Activated naive CD4-positive, alpha-beta T cell treated with anti-CD3 and anti-CD28 coated beads, Interleukin-2, amount 50 U/mL, for 24 hours (primary cell): ENCODE data around the gene ZNF280D.

Source experiments
- H3K27ac Mint-ChIP-seq: one replicate; pipeline ENCODE4 v1.8.0; 2021; ENCODE audit warnings: mild to moderate bottlenecking, mixed read lengths
- H3K27me3 Mint-ChIP-seq: one replicate; pipeline ENCODE4 v1.8.0; 2021; ENCODE audit warnings: mixed read lengths
- H3K36me3 Mint-ChIP-seq: one replicate; pipeline ENCODE4 v1.8.0; 2021; ENCODE audit warnings: mixed read lengths
- H3K4me1 Mint-ChIP-seq: one replicate; pipeline ENCODE4 v1.8.0; 2021; ENCODE audit warnings: mixed read lengths
- H3K4me3 Mint-ChIP-seq: one replicate; pipeline ENCODE4 v1.8.0; 2021; ENCODE audit warnings: mild to moderate bottlenecking, mixed read lengths
- H3K9me3 Mint-ChIP-seq: one replicate; pipeline ENCODE4 v1.8.0; 2021; ENCODE audit warnings: mixed read lengths

ZNF280D gene

DNA sequence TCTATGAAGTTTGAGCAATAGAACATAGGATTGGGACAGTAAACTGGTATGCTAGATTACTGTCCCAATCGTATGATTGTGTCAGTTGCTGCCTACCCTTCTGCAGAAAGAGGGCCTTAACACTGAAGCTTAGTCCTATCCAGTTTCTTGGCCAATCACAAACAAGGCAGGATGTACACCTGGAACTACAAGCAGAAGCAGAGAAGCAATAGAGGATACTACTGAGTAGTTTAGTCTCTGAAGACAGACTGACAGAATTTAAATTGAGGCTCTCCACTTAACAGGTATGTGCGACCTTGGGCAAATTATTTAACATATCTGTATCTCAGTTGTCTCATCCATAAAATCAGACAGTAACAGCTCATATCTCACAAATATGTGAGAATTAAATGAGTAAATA, 85.0 kb downstream of the ZNF280D start:
- no peaks in the 10 kb centered on the region for H3K4me1 Mint-ChIP-seq
- H3K9me3 Mint-ChIP-seq, result no peaks in the 10 kb centered on the region
- H3K27me3 Mint-ChIP-seq, result no peaks in the 10 kb centered on the region
- H3K36me3 Mint-ChIP-seq, result peaks cover 22% of the 10 kb centered on the region
- H3K27ac Mint-ChIP-seq, result no peak overlapping the region
- H3K4me3 Mint-ChIP-seq, result no peak overlapping the region

DNA sequence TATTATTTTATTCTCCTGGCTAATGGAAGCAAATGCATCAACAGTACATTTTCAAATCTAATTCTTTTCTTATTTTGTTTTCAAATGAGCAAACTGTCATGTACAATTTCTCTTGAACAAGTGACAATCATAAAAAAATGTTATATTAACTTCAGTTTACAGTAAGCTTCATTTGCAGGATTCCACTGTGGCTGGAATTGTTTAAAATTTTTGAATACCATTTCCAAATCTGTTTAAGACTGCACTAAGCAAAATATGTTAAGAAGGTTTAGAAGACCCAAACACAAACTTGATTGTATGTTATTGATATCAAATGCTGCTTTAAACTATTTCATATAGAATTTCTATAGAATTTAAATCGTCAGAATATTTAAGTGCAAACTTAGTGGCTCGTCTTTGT, 92.8 kb downstream of the ZNF280D start:
- H3K4me3 Mint-ChIP-seq, result no peak overlapping the region

GRCh38 chr15:56640127-56640526, 93.2 kb downstream of the ZNF280D start:
- no peaks in the 10 kb centered on the region for H3K27me3 Mint-ChIP-seq
- no peaks in the 10 kb centered on the region for H3K9me3 Mint-ChIP-seq
- no peak overlapping the region for H3K27ac Mint-ChIP-seq
- H3K4me1 Mint-ChIP-seq, result no peaks in the 10 kb centered on the region
- H3K36me3 Mint-ChIP-seq, result peaks cover 3% of the 10 kb centered on the region
- H3K4me3 Mint-ChIP-seq, result no peak overlapping the region

More for the DNA sequence above, 92.8 kb downstream of the ZNF280D start:
- H3K27me3 Mint-ChIP-seq, result no peaks in the 10 kb centered on the region
- H3K36me3 Mint-ChIP-seq, result peaks cover 3% of the 10 kb centered on the region
- no peaks in the 10 kb centered on the region for H3K4me1 Mint-ChIP-seq
- H3K9me3 Mint-ChIP-seq, result no peaks in the 10 kb centered on the region
- H3K27ac Mint-ChIP-seq, result no peak overlapping the region

- Mint-ChIP-seq H3K9me3 (no peaks in the 10 kb centered on the region), H3K36me3 (peaks cover 3% of the 10 kb centered on the region), H3K4me3 (no peak overlapping the region), H3K27ac (no peak overlapping the region), H3K27me3 (no peaks in the 10 kb centered on the region), H3K4me1 (no peaks in the 10 kb centered on the region)
Observed at GRCh38 chr15:56639631-56640030, 93.7 kb downstream of the ZNF280D start.

GRCh38 chr15:56631765-56632164, 101.5 kb downstream of the ZNF280D start:
- no peaks in the 10 kb centered on the region for H3K4me1 Mint-ChIP-seq
- peaks cover 4% of the 10 kb centered on the region for H3K36me3 Mint-ChIP-seq
- no peak overlapping the region for H3K4me3 Mint-ChIP-seq
- no peaks in the 10 kb centered on the region for H3K9me3 Mint-ChIP-seq
- no peak overlapping the region for H3K27ac Mint-ChIP-seq
- H3K27me3 Mint-ChIP-seq, result no peaks in the 10 kb centered on the region

GRCh38 chr15:56628893-56629532, 104.3 kb downstream of the ZNF280D start:
- no peaks in the 10 kb centered on the region for H3K4me1 Mint-ChIP-seq
- no peak overlapping the region for H3K27ac Mint-ChIP-seq
- H3K9me3 Mint-ChIP-seq, result no peaks in the 10 kb centered on the region
- H3K27me3 Mint-ChIP-seq, result no peaks in the 10 kb centered on the region
- H3K36me3 Mint-ChIP-seq, result no peaks in the 10 kb centered on the region
- H3K4me3 Mint-ChIP-seq, result no peak overlapping the region

- Mint-ChIP-seq H3K4me3 (no peak overlapping the region), H3K27ac (no peak overlapping the region), H3K36me3 (peaks cover 7% of the 10 kb centered on the region), H3K9me3 (no peaks in the 10 kb centered on the region), H3K27me3 (peaks cover 1% of the 10 kb centered on the region), H3K4me1 (no peaks in the 10 kb centered on the region)
Observed at GRCh38 chr15:56619887-56620286, 113.4 kb downstream of the ZNF280D start.

GRCh38 chr15:56617628-56618027, 115.7 kb downstream of the ZNF280D start:
- H3K36me3 Mint-ChIP-seq, result peaks cover 9% of the 10 kb centered on the region
- H3K4me1 Mint-ChIP-seq, result peaks cover 7% of the 10 kb centered on the region
- H3K4me3 Mint-ChIP-seq, result no peak overlapping the region
- H3K27me3 Mint-ChIP-seq, result peaks cover 8% of the 10 kb centered on the region
- no peaks in the 10 kb centered on the region for H3K9me3 Mint-ChIP-seq
- no peak overlapping the region for H3K27ac Mint-ChIP-seq

GRCh38 chr15:56616551-56616950, 116.8 kb downstream of the ZNF280D start:
- Mint-ChIP-seq H3K27me3 (peaks cover 11% of the 10 kb centered on the region), H3K4me1 (peaks cover 7% of the 10 kb centered on the region), H3K36me3 (peaks cover 9% of the 10 kb centered on the region), H3K9me3 (no peaks in the 10 kb centered on the region), H3K4me3 (no peak overlapping the region), H3K27ac (no peak overlapping the region)

DNA sequence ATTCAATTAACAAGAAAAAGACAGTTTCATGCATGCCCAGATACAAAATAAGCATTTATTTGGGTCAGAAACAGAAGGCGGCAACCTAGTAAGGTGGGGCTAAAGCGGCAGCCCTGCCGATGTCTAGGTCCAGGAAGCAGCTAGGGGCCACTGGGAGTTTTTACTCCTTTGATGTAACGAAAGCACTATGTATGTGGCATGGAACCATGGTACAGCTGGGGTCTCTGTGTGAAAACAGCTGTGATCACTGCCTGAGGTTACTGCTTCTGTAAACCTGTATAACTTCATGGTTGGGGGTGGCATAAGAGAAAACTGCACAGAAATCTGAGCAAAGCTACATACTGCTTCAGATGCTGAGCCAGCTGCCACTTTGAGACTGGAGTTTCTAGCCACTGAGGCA, 119.5 kb downstream of the ZNF280D start:
- Mint-ChIP-seq H3K9me3 (no peaks in the 10 kb centered on the region), H3K27ac (no peak overlapping the region), H3K27me3 (peaks cover 13% of the 10 kb centered on the region), H3K4me1 (peaks cover 7% of the 10 kb centered on the region), H3K36me3 (peaks cover 6% of the 10 kb centered on the region), H3K4me3 (no peak overlapping the region)

DNA sequence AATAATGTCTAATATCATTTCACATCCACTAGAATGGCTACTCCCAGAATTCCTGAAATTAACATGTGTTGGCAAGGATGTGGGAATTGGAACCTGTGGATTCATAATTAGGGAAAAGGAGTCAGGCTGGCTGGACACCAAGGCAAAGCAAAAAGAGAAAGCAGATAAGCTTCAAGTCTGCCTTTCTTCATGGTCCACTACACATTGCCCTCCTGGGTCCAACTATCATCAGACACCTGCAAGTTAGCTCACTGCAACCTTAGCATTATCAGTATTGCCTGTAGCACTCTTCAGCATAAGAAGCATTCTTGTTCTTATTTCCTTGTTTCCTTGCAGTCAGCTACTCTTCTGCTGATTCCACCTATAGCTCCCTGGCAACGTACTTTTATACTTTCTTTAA, 124.3 kb downstream of the ZNF280D start:
- Mint-ChIP-seq H3K9me3 (no peaks in the 10 kb centered on the region), H3K27ac (no peak overlapping the region), H3K27me3 (peaks cover 22% of the 10 kb centered on the region), H3K36me3 (peaks cover under 1% of the 10 kb centered on the region), H3K4me3 (no peak overlapping the region), H3K4me1 (peaks cover 7% of the 10 kb centered on the region)

- Mint-ChIP-seq H3K27me3 (peaks cover 17% of the 10 kb centered on the region), H3K9me3 (no peaks in the 10 kb centered on the region), H3K4me1 (no peaks in the 10 kb centered on the region), H3K36me3 (no peaks in the 10 kb centered on the region), H3K27ac (no peak overlapping the region), H3K4me3 (no peak overlapping the region)
Observed at GRCh38 chr15:56608140-56608778, 125.0 kb downstream of the ZNF280D start.

- Mint-ChIP-seq H3K9me3 (peaks cover 10% of the 10 kb centered on the region), H3K4me1 (no peaks in the 10 kb centered on the region), H3K4me3 (no peak overlapping the region), H3K27me3 (peaks cover 8% of the 10 kb centered on the region), H3K36me3 (peaks cover 1% of the 10 kb centered on the region), H3K27ac (no peak overlapping the region)
Observed at GRCh38 chr15:56602253-56602652, 131.1 kb downstream of the ZNF280D start.

GRCh38 chr15:56600380-56600779, 132.9 kb downstream of the ZNF280D start:
- Mint-ChIP-seq H3K27me3 (peaks cover 3% of the 10 kb centered on the region), H3K4me3 (no peak overlapping the region)

DNA sequence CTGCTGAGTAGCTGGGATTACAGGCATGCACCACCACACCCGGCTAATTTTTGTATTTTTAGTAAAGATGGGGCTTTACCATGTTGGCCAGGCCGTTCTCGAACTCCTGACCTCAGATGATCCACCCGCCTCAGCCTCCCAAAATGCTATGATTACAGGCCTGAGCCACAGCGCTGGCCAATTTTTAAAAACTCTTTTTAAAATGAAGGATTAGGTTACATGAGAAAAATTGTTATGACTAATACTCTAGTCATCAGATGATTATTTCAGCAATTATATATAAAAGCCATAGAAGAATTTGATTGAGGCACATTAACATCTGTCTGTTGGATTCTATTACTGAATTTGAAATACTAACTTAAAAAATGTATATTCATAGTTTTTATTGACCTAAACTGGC, 134.3 kb downstream of the ZNF280D start:
- Mint-ChIP-seq H3K36me3 (peaks cover 1% of the 10 kb centered on the region), H3K9me3 (peaks cover 10% of the 10 kb centered on the region), H3K27ac (no peak overlapping the region), H3K27me3 (peaks cover 3% of the 10 kb centered on the region), H3K4me3 (no peak overlapping the region), H3K4me1 (no peaks in the 10 kb centered on the region)

More at GRCh38 chr15:56600380-56600779, 132.9 kb downstream of the ZNF280D start:
- Mint-ChIP-seq H3K27ac (no peak overlapping the region), H3K4me1 (no peaks in the 10 kb centered on the region), H3K9me3 (peaks cover 10% of the 10 kb centered on the region), H3K36me3 (peaks cover 1% of the 10 kb centered on the region)

- Mint-ChIP-seq H3K4me3 (no peak overlapping the region), H3K36me3 (peaks cover 8% of the 10 kb centered on the region), H3K9me3 (peaks cover 31% of the 10 kb centered on the region), H3K4me1 (no peaks in the 10 kb centered on the region), H3K27me3 (peaks cover 7% of the 10 kb centered on the region), H3K27ac (no peak overlapping the region)
Observed at GRCh38 chr15:56587686-56588085, 145.6 kb downstream of the ZNF280D start.
